AG04449 (cell line): ENCODE data around the gene CACNA2D1.

Source experiments
- CTCF ChIA-PET: fragments of 350-600 bp; formaldehyde crosslinking; extraction: SDS; loops from one replicate; lab custom pipeline; 2021; ENCODE audit warnings: antibody characterized with exemption; lab: Yijun Ruan, JAX
- POLR2A ChIA-PET: fragments of 400-600, 350-600 bp; formaldehyde crosslinking; extraction: SDS; loops from one replicate; lab custom pipeline; 2020; ENCODE audit warnings: antibody characterized with exemption, inconsistent platforms; lab: Yijun Ruan, JAX
- DNase-seq: peaks from one replicate; pipeline ENCODE4 v3.0.0-alpha.2; 2010; ENCODE audit warnings: low read depth, low spot score
- H3K4me3 ChIP-seq: 2 replicates; pipeline ENCODE4 v1.5.1; 2011; ENCODE audit warnings: low read depth, mild to moderate bottlenecking, control low read depth, low read length
- CTCF ChIP-seq: IDR thresholded peaks from one replicate; pipeline ENCODE4 v1.5.1; 2011; ENCODE audit warnings: mild to moderate bottlenecking, moderate library complexity, low read length, control low read depth, inconsistent platforms; ENCODE audit not compliant: insufficient read depth; ENCODE audit errors: missing control alignments

The CACNA2D1 gene

GRCh38 chr7:82183634-82184033 is 259.9 kb downstream of the CACNA2D1 start:
- CTCF ChIA-PET = interaction anchor here (1.5 kb wide), 1 partner anchor 19 kb away, joined by 4 read pairs; no protein-coding TSS in a partner anchor
- DNase-seq = no peak
- POLR2A ChIA-PET = no interaction called here
- no peak overlapping the region for H3K4me3 ChIP-seq
- TF ChIP-seq CTCF = no peak

GRCh38 chr7:82179311-82179710 is 264.3 kb downstream of the CACNA2D1 start:
- TF ChIP-seq CTCF = no peak
- DNase-seq = peak; percentile 31
- CTCF ChIA-PET = no interaction called here
- POLR2A ChIA-PET = no interaction called here
- no peak overlapping the region for H3K4me3 ChIP-seq

- no peak overlapping the region for H3K4me3 ChIP-seq
- TF ChIP-seq CTCF = no peak
- no peak for DNase-seq
- ChIA-PET CTCF (interaction anchor here (1.7 to 3.1 kb wide), 3 partner anchors 11 to 396 kb away, joined by 3 to 10 read pairs (median 6); no protein-coding TSS in a partner anchor), POLR2A (no interaction called here)
Observed at GRCh38 chr7:82175319-82175718, 268.3 kb downstream of the CACNA2D1 start.

GRCh38 chr7:82173400-82174021 is 270.1 kb downstream of the CACNA2D1 start:
- ChIA-PET CTCF (interaction anchor here (1.6 to 4.7 kb wide), 4 partner anchors 9 to 398 kb away, joined by 5 to 17 read pairs (median 8); no protein-coding TSS in a partner anchor), POLR2A (interaction anchor here (0.6 kb wide), 1 partner anchor 13 kb away, joined by 4 read pairs; no protein-coding TSS in a partner anchor)
- DNase-seq = no peak
- no peak overlapping the region for H3K4me3 ChIP-seq
- no peak for TF ChIP-seq CTCF

- ChIA-PET POLR2A (no interaction called here), CTCF (interaction anchor here (1.6 to 4.7 kb wide), 3 partner anchors 8 to 399 kb away, joined by 5 to 17 read pairs (median 10); no protein-coding TSS in a partner anchor)
- no peak for DNase-seq
- no peak for TF ChIP-seq CTCF
- no peak overlapping the region for H3K4me3 ChIP-seq
Observed at GRCh38 chr7:82172881-82173280, 270.7 kb downstream of the CACNA2D1 start.

GRCh38 chr7:82172017-82172416 is 271.6 kb downstream of the CACNA2D1 start:
- ChIA-PET CTCF (interaction anchor here (4.7 kb wide), 1 partner anchor 400 kb away, joined by 17 read pairs; no protein-coding TSS in a partner anchor), POLR2A (no interaction called here)
- DNase-seq = no peak
- H3K4me3 ChIP-seq = no peak overlapping the region
- TF ChIP-seq CTCF = no peak
